Vagina (tissue), 2 donors: ENCODE data around the gene MOCS2.

Experiments
- CTCF ChIP-seq, 3 experiments: fragments of 450-650 bp in 2 of 3; fragments of 200-600 bp in 1 of 3; sonication (generic) in 1 of 3; IDR thresholded peaks; one replicate each; pipeline ENCODE4 v1.5.1; 2017 to 2019; ENCODE audit warnings: antibody characterized with exemption in 3 of 3, mild to moderate bottlenecking in 2 of 3, moderate library complexity in 2 of 3
- POLR2A ChIP-seq, 2 donors: fragments of 450-650 bp; IDR thresholded peaks; one replicate each; pipeline ENCODE4 v1.6.1; 2017; ENCODE audit warnings: antibody characterized with exemption in 2 of 2, mild to moderate bottlenecking in 2 of 2, moderate library complexity in 2 of 2

- TF ChIP-seq CTCF (IDR thresholded peaks at IDR 0.05) (no peak), POLR2A (IDR thresholded peaks at IDR 0.05) (no peak)
Measured at GRCh38 chr5:53073348-53073747, 36.2 kb downstream of the MOCS2 start.
